HepG2 (cell line): ENCODE data around the gene SPECC1L. TPM values are rescaled to one million over a fixed set of nuclear protein-coding genes. Genes with fewer than 3 reads are reported as not detected.

Source experiments
- ARID3A ChIP-seq: IDR thresholded peaks from 2 replicates; pipeline ENCODE4 v1.6.1; 2012; ENCODE audit warnings: low read depth, low read length, improper control_type of control experiment
- DMAP1 ChIP-seq: IDR thresholded peaks from 2 replicates; pipeline ENCODE4 v1.6.1; 2016
- GTF2F1 ChIP-seq: fragments of 150-350 bp; IDR thresholded peaks from 2 replicates; pipeline ENCODE4 v1.6.1; 2014; ENCODE audit warnings: low read length
- MLXIP ChIP-seq: sonication (generic); formaldehyde crosslinking; IDR thresholded peaks from 2 replicates; pipeline ENCODE4 v1.9.0; 2021; ENCODE audit warnings: missing genetic modification reagents, borderline replicate concordance
- MXI1 ChIP-seq: IDR thresholded peaks from 3 replicates; pipeline ENCODE4 v1.6.1; 2012; ENCODE audit warnings: low read depth, low read length, inconsistent platforms, borderline replicate concordance
- RXRB ChIP-seq: IDR thresholded peaks from 2 replicates; pipeline ENCODE4 v1.6.1; 2016; ENCODE audit warnings: borderline replicate concordance, missing genetic modification reagents, missing compliant biosample characterization
- ZBTB40 ChIP-seq, 2 experiments: fragments of 450-650 bp in 1 of 2; sonication (generic) in 1 of 2; formaldehyde crosslinking in 1 of 2; IDR thresholded peaks; 2 replicates each; pipeline versions ENCODE4 v1.6.1 to v1.8.0; 2016 to 2022; ENCODE audit warnings: antibody characterized with exemption in 1 of 2, mild to moderate bottlenecking in 1 of 2, missing genetic modification reagents in 1 of 2
- ZSCAN5A ChIP-seq: sonication (generic); formaldehyde crosslinking; IDR thresholded peaks from 2 replicates; pipeline ENCODE4 v1.8.0; 2022; ENCODE audit warnings: mild to moderate bottlenecking, missing genetic modification reagents, borderline replicate concordance
- polyA plus RNA-seq, 8 experiments: library from polyadenylated mRNA; depleted of rRNA in 3 of 8; stranded (reverse) in 7 of 8; unstranded in 1 of 8; fragments of >200 nt; fragmentation: Illumina TruSeq in 4 of 8; extraction: Trizol in 4 of 8; gene quantifications; 2 replicates each; pipeline versions ENCODE4 v1.2.1 to v1.2.3, GENCODE V29; 2011 to 2016; ENCODE audit warnings: low read depth in 4 of 8, missing spikeins in 1 of 8, mixed read lengths in 1 of 8; ENCODE audit not compliant: insufficient read depth in 1 of 8
- total RNA-seq, 5 experiments: library from RNA; depleted of rRNA; stranded (reverse); fragments of >200 nt; fragmentation: Illumina TruSeq; extraction: Trizol; gene quantifications; 2 replicates each; pipeline ENCODE4 v1.2.3, GENCODE V29; 2016; ENCODE audit warnings: low read depth in 1 of 5

Gene SPECC1L
- total and polyA plus RNA-seq, 2 of the 13 experiments (the other 11 are each of a cell fraction or from before 2014, with no cell fraction given): 14.1 to 30.3 TPM

- TF ChIP-seq ZBTB40 (IDR thresholded peaks at IDR 0.05) (no peak), ZBTB40 (CRISPR knock-in tag; IDR thresholded peaks at IDR 0.05) (peak; percentile 77), ARID3A (no peak), GTF2F1 (no peak), MLXIP (no peak), RXRB (CRISPR knock-in tag) (peak; percentile 49; the same call in 1 of the 2 replicates), ZSCAN5A (CRISPR knock-in tag) (peak; percentile 23; the same call in 1 of the 2 replicates), DMAP1 (CRISPR knock-in tag) (peak; percentile 82), MXI1 (peak; percentile 20; the same call in 1 of the 3 replicates)
Observed at GRCh38 chr22:24270556-24271385, at the start of gene SPECC1L (continued).
